MM.1S (cell line): ENCODE results near the gene SZT2.

Source experiments
- DNase-seq: peaks from one replicate; pipeline ENCODE4 v3.0.0-alpha.2; 2015
- H2AFZ ChIP-seq: fragments of 300-600 bp; sonication (generic); 2 replicates; pipeline ENCODE4 v1.6.0; 2016; ENCODE audit warnings: antibody characterized with exemption, low read length
- H3F3A ChIP-seq: fragments of 300-600 bp; sonication (generic); 2 replicates; pipeline ENCODE4 v1.6.1; 2016; ENCODE audit warnings: mild to moderate bottlenecking, antibody characterized with exemption, low read length, moderate library complexity, mixed read lengths; ENCODE audit not compliant: insufficient read depth
- H3K27ac ChIP-seq: fragments of 300-600 bp; sonication (generic); 2 replicates; pipeline ENCODE4 v1.5.1; 2016; ENCODE audit warnings: mild to moderate bottlenecking, low read length
- H3K27me3 ChIP-seq: fragments of 300-600 bp; sonication (generic); replicated peaks from 2 replicates; pipeline ENCODE4 v1.6.0; 2016; ENCODE audit warnings: low read length; ENCODE audit not compliant: insufficient read depth
- H3K36me3 ChIP-seq: fragments of 300-600 bp; sonication (generic); replicated peaks from 2 replicates; pipeline ENCODE4 v1.6.1; 2016; ENCODE audit warnings: mild to moderate bottlenecking, low read length, mixed read lengths; ENCODE audit not compliant: insufficient read depth
- H3K4me1 ChIP-seq: fragments of 300-600 bp; sonication (generic); 2 replicates; pipeline ENCODE4 v1.6.1; 2016; ENCODE audit warnings: low read length, mixed read lengths
- H3K4me2 ChIP-seq: fragments of 300-600 bp; sonication (generic); 2 replicates; pipeline ENCODE4 v1.6.0; 2016; ENCODE audit warnings: low read depth, low read length
- H3K4me3 ChIP-seq: fragments of 300-600 bp; sonication (generic); 2 replicates; pipeline ENCODE4 v1.5.1; 2016; ENCODE audit warnings: low read length, mixed read lengths
- H3K79me2 ChIP-seq: fragments of 300-600 bp; sonication (generic); 2 replicates; pipeline ENCODE4 v1.6.1; 2016; ENCODE audit warnings: mixed run types, low read length, mixed read lengths
- H3K9ac ChIP-seq: fragments of 300-600 bp; sonication (generic); 2 replicates; pipeline ENCODE4 v1.6.1; 2016; ENCODE audit warnings: low read length, mixed read lengths
- H3K9me2 ChIP-seq: fragments of 300-600 bp; sonication (generic); replicated peaks from 2 replicates; pipeline ENCODE4 v1.6.1; 2016; ENCODE audit warnings: mild to moderate bottlenecking, low read length, mixed read lengths; ENCODE audit not compliant: insufficient read depth
- H3K9me3 ChIP-seq: fragments of 300-600 bp; sonication (generic); replicated peaks from 2 replicates; pipeline ENCODE4 v1.6.1; 2016; ENCODE audit warnings: mild to moderate bottlenecking, low read length, mixed read lengths; ENCODE audit not compliant: insufficient read depth
- H4K20me1 ChIP-seq: fragments of 300-600 bp; sonication (generic); 2 replicates; pipeline ENCODE4 v1.6.1; 2016; ENCODE audit warnings: mild to moderate bottlenecking, low read length, moderate library complexity, mixed read lengths; ENCODE audit not compliant: insufficient read depth
- CTCF ChIP-seq: fragments of 300-600 bp; sonication (generic); IDR thresholded peaks from 2 replicates; pipeline ENCODE4 v1.5.1; 2016; ENCODE audit warnings: antibody characterized with exemption, low read length, mixed read lengths
- EZH2 ChIP-seq: fragments of 300-600 bp; sonication (generic); optimal IDR thresholded peaks from 2 replicates; pipeline ENCODE3; 2017; ENCODE audit warnings: low read depth, mild to moderate bottlenecking, antibody characterized with exemption, low read length, mixed read lengths
- EZH2phosphoT487 ChIP-seq: fragments of 300-600 bp; sonication (generic); IDR thresholded peaks from 2 replicates; pipeline ENCODE4 v1.6.1; 2018; ENCODE audit warnings: antibody characterized with exemption, low read length

SZT2 gene

GRCh38 chr1:43448955-43449707 lies 59.4 kb downstream of the SZT2 start:
- Histone ChIP-seq H3K9ac (no peak overlapping the region), H3K9me2 (no peaks in the 10 kb centered on the region), H3F3A (peaks cover 10% of the 10 kb centered on the region), H3K27ac (no peak overlapping the region), H2AFZ (no peak overlapping the region), H3K36me3 (no peaks in the 10 kb centered on the region), H3K4me3 (no peak overlapping the region), H3K9me3 (no peaks in the 10 kb centered on the region), H3K27me3 (no peaks in the 10 kb centered on the region), H3K79me2 (no peaks in the 10 kb centered on the region), H3K4me2 (no peak overlapping the region), H3K4me1 (0 out of 2 replicates have a peak, but pooled peaks cover 6% of the 10 kb centered on the region), H4K20me1 (no peaks in the 10 kb centered on the region)
- DNase-seq = no peak
- no peak for TF ChIP-seq CTCF
- no peak for TF ChIP-seq EZH2
- no peak for TF ChIP-seq EZH2phosphoT487

GRCh38 chr1:43449708-43450069 lies 60.0 kb downstream of the SZT2 start:
- Histone ChIP-seq H3K9ac (no peak overlapping the region), H3K4me2 (no peak overlapping the region), H3K9me3 (no peaks in the 10 kb centered on the region), H2AFZ (no peak overlapping the region), H3K27me3 (no peaks in the 10 kb centered on the region), H3K4me3 (no peak overlapping the region), H4K20me1 (no peaks in the 10 kb centered on the region), H3K4me1 (peaks cover 6% of the 10 kb centered on the region; the same call in 1 of the 2 replicates), H3K36me3 (no peaks in the 10 kb centered on the region), H3K9me2 (no peaks in the 10 kb centered on the region), H3K79me2 (no peaks in the 10 kb centered on the region), H3F3A (peaks cover 14% of the 10 kb centered on the region), H3K27ac (no peak overlapping the region)
- no peak for TF ChIP-seq EZH2phosphoT487
- no peak for TF ChIP-seq EZH2
- TF ChIP-seq CTCF = no peak
- DNase-seq = no peak

GRCh38 chr1:43450251-43450941 lies 60.7 kb downstream of the SZT2 start:
- no peak for DNase-seq
- Histone ChIP-seq H3K27ac (no peak overlapping the region), H3K79me2 (no peaks in the 10 kb centered on the region), H4K20me1 (no peaks in the 10 kb centered on the region), H3K36me3 (no peaks in the 10 kb centered on the region), H3K4me3 (no peak overlapping the region), H2AFZ (no peak overlapping the region), H3K9ac (no peak overlapping the region), H3K27me3 (no peaks in the 10 kb centered on the region), H3F3A (peaks cover 21% of the 10 kb centered on the region), H3K4me1 (peaks cover 12% of the 10 kb centered on the region), H3K9me3 (no peaks in the 10 kb centered on the region), H3K9me2 (no peaks in the 10 kb centered on the region), H3K4me2 (no peak overlapping the region)
- TF ChIP-seq CTCF (no peak), EZH2 (no peak), EZH2phosphoT487 (no peak)
